Mucosa of descending colon (tissue), 3 donors: ENCODE data around the gene SAMD4B. TPM values are rescaled to one million over a fixed set of nuclear protein-coding genes. Genes with fewer than 3 reads are reported as not detected.
A peak's percentile ranks its signal among the peaks of the same experiment; 100 is the strongest.

Experiments
- ATAC-seq: fragments of 200-7000 bp; cut with Tn5 transposase; one replicate; pipeline ENCODE4 v1.9.1; 2020; ENCODE audit warnings: mild to moderate bottlenecking, moderate library complexity
- DNase-seq, 3 donors: peaks; one replicate each; pipeline ENCODE4 v3.0.0-alpha.2; 2020
- H3K36me3 ChIP-seq: fragments of 200-600 bp; one replicate; pipeline ENCODE4 v1.8.0; 2021; ENCODE audit warnings: low read depth, mild to moderate bottlenecking
- H3K4me1 ChIP-seq: fragments of 200-600 bp; one replicate; pipeline ENCODE4 v1.8.0; 2021; ENCODE audit warnings: low read depth, mild to moderate bottlenecking
- H3K4me3 ChIP-seq: fragments of 200-600 bp; one replicate; pipeline ENCODE4 v1.8.0; 2021; ENCODE audit warnings: mild to moderate bottlenecking
- H3K9me3 ChIP-seq: fragments of 200-600 bp; one replicate; pipeline ENCODE4 v1.8.0; 2021; ENCODE audit warnings: mild to moderate bottlenecking
- CTCF ChIP-seq: fragments of 200-600 bp; IDR thresholded peaks from one replicate; pipeline ENCODE4 v1.8.0; 2022; ENCODE audit warnings: antibody characterized with exemption, mild to moderate bottlenecking
- intact Hi-C, 2 donors: fragments of 100-400 bp; cut with DNase I in 1 of 2; cut with micrococcal nuclease in 1 of 2; formaldehyde crosslinking; loops; one replicate each; pipeline versions ENCODE4 v1.11.0 to v1.11.1; 2022; cut with DNase I, micrococcal nuclease
- total RNA-seq, 3 donors: library from RNA; stranded (reverse); fragmentation: NEBNext Ultra II Directional in 2 of 3; extraction: Animal tissue kit (Norgen Biotek cat#: 25700) in 2 of 3; gene quantifications; one replicate each; pipeline versions ENCODE4 v1.2.1 to v1.2.4, GENCODE V29; 2021 to 2023
- donor health status: DM: no; HTN: no; CAD: no; lungs with moderate emphysema.
- donor health status: DM: no; HTN: no; CAD: no.
- donor health status: DM: no; HTN: yes; CAD: no.

Gene SAMD4B
- total RNA-seq, 3 donors from 2014 or later, result 55.1 to 91.5 (median 67.4) TPM

GRCh38 chr19:39403331-39404312, 61.4 kb downstream of the SAMD4B start:
- Histone ChIP-seq H3K4me3 (no peak overlapping the region), H3K36me3 (no peaks in the 10 kb centered on the region), H3K9me3 (no peaks in the 10 kb centered on the region), H3K4me1 (peaks cover 52% of the 10 kb centered on the region)
- ATAC-seq (peak; percentile 49), DNase-seq (peak; percentile 96 to 99 (median 96))
- no peak for TF ChIP-seq CTCF
- intact Hi-C loops, result no loop called here

DNA sequence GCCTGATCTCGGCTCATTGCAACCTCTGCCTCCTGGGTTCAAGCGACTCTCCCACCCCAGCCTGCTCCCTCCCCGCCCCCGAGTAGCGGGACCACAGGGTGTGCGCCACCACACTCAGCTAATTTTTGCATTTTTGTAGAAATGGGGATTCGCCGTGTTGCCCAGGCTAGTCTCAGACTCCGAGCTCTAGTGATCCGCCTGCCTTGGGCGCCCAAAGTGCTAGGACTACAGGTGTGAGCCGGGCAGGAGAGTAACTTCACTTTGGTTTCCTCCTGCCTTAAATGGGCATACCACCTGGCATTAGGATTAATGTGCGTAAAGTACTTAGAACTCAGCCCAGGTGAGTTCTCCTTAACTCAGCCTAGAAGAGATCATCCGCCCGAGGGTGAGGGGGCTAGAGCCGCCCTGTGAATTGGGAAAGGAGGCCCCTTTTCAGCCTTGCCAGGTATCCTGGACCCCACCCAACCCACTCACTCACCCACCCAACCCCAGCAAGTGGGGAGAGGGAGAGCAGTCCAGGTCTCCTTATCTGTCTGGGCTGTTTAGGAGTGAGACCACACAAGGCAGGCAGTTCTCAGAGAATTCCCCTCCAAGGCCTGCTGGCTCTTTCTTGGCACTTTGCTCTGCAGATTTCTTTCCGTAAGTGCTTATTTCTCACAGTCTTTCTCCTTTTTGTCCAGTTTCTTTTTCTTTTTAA, 63.2 kb downstream of the SAMD4B start:
- TF ChIP-seq CTCF, result no peak
- peaks cover 40% of the 10 kb centered on the region for H3K4me1 ChIP-seq
- H3K36me3 ChIP-seq, result no peaks in the 10 kb centered on the region
- intact Hi-C loops, result no loop called here
- no peak overlapping the region for H3K4me3 ChIP-seq
- ATAC-seq, result no peak
- DNase-seq, result peak in 1 of 3 donors; percentile 61
- H3K9me3 ChIP-seq, result no peaks in the 10 kb centered on the region

- Histone ChIP-seq H3K9me3 (no peaks in the 10 kb centered on the region), H3K36me3 (no peaks in the 10 kb centered on the region), H3K4me3 (peak overlapping the region; percentile 92), H3K4me1 (peaks cover 41% of the 10 kb centered on the region)
- ATAC-seq (peak; percentile 0), DNase-seq (peak in 2 of 3 donors; percentile 55 to 87)
- no peak for TF ChIP-seq CTCF
- intact Hi-C loops, result no loop called here
These were observed 63.9 kb downstream of the SAMD4B start for GRCh38 chr19:39405958-39406655.

GRCh38 chr19:39406656-39407409, 64.6 kb downstream of the SAMD4B start, which contains the start of gene ZFP36:
Gene ZFP36, plus strand, starts transcription at chr19:39406847. Its CDS starts 58 bp downstream, at chr19:39406905.
- no peaks in the 10 kb centered on the region for H3K9me3 ChIP-seq
- TF ChIP-seq CTCF, result no peak
- H3K36me3 ChIP-seq, result no peaks in the 10 kb centered on the region
- H3K4me1 ChIP-seq, result peaks cover 41% of the 10 kb centered on the region
- H3K4me3 ChIP-seq, result peak within 1 kb of the TSS; percentile 92
- intact Hi-C loops, result no loop called here
- ATAC-seq (peak; percentile 41), DNase-seq (peak; percentile 95 to 96 (median 96))

DNA sequence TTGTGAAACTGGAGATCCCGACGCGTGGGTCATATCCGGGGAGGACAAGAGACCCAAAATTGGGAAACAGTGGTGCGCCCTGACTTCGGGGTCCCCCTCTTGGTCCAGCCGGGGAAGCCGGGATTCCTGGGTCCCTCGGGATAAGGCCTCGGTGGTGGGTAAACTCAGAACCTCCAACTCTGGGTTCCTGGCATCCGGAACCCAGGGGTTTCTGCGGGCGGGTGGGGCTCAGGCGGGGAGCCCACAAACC, 65.1 kb downstream of the SAMD4B start:
- no peak for ATAC-seq
- TF ChIP-seq CTCF, result no peak
- H3K9me3 ChIP-seq, result no peaks in the 10 kb centered on the region
- peak overlapping the region; percentile 92 for H3K4me3 ChIP-seq
- no peaks in the 10 kb centered on the region for H3K36me3 ChIP-seq
- DNase-seq, result no peak
- H3K4me1 ChIP-seq, result peaks cover 38% of the 10 kb centered on the region
- intact Hi-C loops, result no loop called here
